DMS114 treated with DMSO at 0.1 percent for 48 hours (cell line): Measurements from ENCODE around the gene TAGLN.
"Not testable (repeated sequence)": the region's sequence is repeated elsewhere in the genome, so short reads cannot be mapped to it uniquely, and the experiment has no call there.

Experiments used
- DNase-seq: peaks from one replicate; lab custom pipeline; 2025; ENCODE audit not compliant: unreplicated experiment; lab: John Stamatoyannopoulos, UW

TAGLN gene

GRCh38 chr11:117180661-117181585 lies 18.2 kb upstream of the TAGLN start:
- peak; percentile 12 for DNase-seq

GRCh38 chr11:117181586-117182550 lies 17.3 kb upstream of the TAGLN start:
- no peak for DNase-seq

- no peak for DNase-seq
Measured at GRCh38 chr11:117182551-117182935, 16.6 kb upstream of the TAGLN start.

GRCh38 chr11:117183178-117183577 lies 16.0 kb upstream of the TAGLN start:
- DNase-seq = not testable (repeated sequence)

- no peak for DNase-seq
Measured at GRCh38 chr11:117183724-117184349, 15.3 kb upstream of the TAGLN start.

GRCh38 chr11:117185736-117186430 lies 13.3 kb upstream of the TAGLN start:
- DNase-seq = no peak

- DNase-seq = no peak
Measured at GRCh38 chr11:117186431-117186761, 12.8 kb upstream of the TAGLN start.

GRCh38 chr11:117187007-117187406 lies 12.2 kb upstream of the TAGLN start:
- no peak for DNase-seq

GRCh38 chr11:117187428-117187798 lies 11.8 kb upstream of the TAGLN start:
- no peak for DNase-seq

GRCh38 chr11:117187799-117188481 lies 11.2 kb upstream of the TAGLN start:
- no peak for DNase-seq

GRCh38 chr11:117188620-117189081 lies 10.5 kb upstream of the TAGLN start:
- DNase-seq = no peak

GRCh38 chr11:117189191-117189940 lies 9.8 kb upstream of the TAGLN start:
- DNase-seq = no peak

- no peak for DNase-seq
Measured at GRCh38 chr11:117189941-117190544, 9.1 kb upstream of the TAGLN start.

- DNase-seq = no peak
Measured at GRCh38 chr11:117191680-117192400, 7.3 kb upstream of the TAGLN start.

- DNase-seq = no peak
Measured at GRCh38 chr11:117192401-117192875, 6.7 kb upstream of the TAGLN start.

- DNase-seq = no peak
Measured at GRCh38 chr11:117193130-117194020, 5.8 kb upstream of the TAGLN start.

- no peak for DNase-seq
Measured at GRCh38 chr11:117194267-117194666, 4.9 kb upstream of the TAGLN start.
